NCI-H1105 (cell line): Measurements from ENCODE around the gene PAQR8.
A peak's percentile ranks its signal among the peaks of the same experiment; 100 is the strongest.

Source experiments
- DNase-seq: peaks from one replicate; lab custom pipeline; 2025; lab: John Stamatoyannopoulos, UW

The PAQR8 gene

GRCh38 chr6:52361945-52362442 is at the start of gene PAQR8:
Gene PAQR8 (plus strand): TSS chr6:52362151. CDS start chr6:52403214, 41,063 bp downstream.
- DNase-seq, result peak; percentile 63

GRCh38 chr6:52312461-52312860 is 49.5 kb upstream of the PAQR8 start:
- DNase-seq, result no peak

GRCh38 chr6:52314752-52315151 is 47.2 kb upstream of the PAQR8 start:
- DNase-seq, result no peak

GRCh38 chr6:52317211-52317610 is 44.7 kb upstream of the PAQR8 start:
- no peak for DNase-seq

- no peak for DNase-seq
Measured at GRCh38 chr6:52317841-52318581, 43.9 kb upstream of the PAQR8 start.

GRCh38 chr6:52324189-52324588 is 37.8 kb upstream of the PAQR8 start:
- DNase-seq, result no peak

- DNase-seq, result no peak
Measured at GRCh38 chr6:52325695-52326471, 36.1 kb upstream of the PAQR8 start.

GRCh38 chr6:52326540-52327364 is 35.2 kb upstream of the PAQR8 start:
- no peak for DNase-seq

- no peak for DNase-seq
Measured at GRCh38 chr6:52328303-52328662, 33.7 kb upstream of the PAQR8 start.

GRCh38 chr6:52328729-52329128 is 33.2 kb upstream of the PAQR8 start:
- DNase-seq, result peak; percentile 49

GRCh38 chr6:52330470-52330869 is 31.5 kb upstream of the PAQR8 start:
- no peak for DNase-seq

- DNase-seq, result no peak
Measured at GRCh38 chr6:52331793-52332457, 30.0 kb upstream of the PAQR8 start.

- no peak for DNase-seq
Measured at GRCh38 chr6:52333840-52334200, 28.1 kb upstream of the PAQR8 start.

- no peak for DNase-seq
Measured at GRCh38 chr6:52335576-52335975, 26.4 kb upstream of the PAQR8 start.

- DNase-seq, result no peak
Measured at GRCh38 chr6:52336919-52337561, 24.9 kb upstream of the PAQR8 start.

- DNase-seq, result no peak
Measured at GRCh38 chr6:52337633-52338290, 24.2 kb upstream of the PAQR8 start.

- DNase-seq, result no peak
Measured at GRCh38 chr6:52340603-52340880, 21.4 kb upstream of the PAQR8 start.

GRCh38 chr6:52341561-52342260 is 20.2 kb upstream of the PAQR8 start:
- no peak for DNase-seq

GRCh38 chr6:52345311-52345710 is 16.6 kb upstream of the PAQR8 start:
- DNase-seq, result no peak

- DNase-seq, result no peak
Measured at GRCh38 chr6:52346503-52346902, 15.4 kb upstream of the PAQR8 start.

GRCh38 chr6:52347818-52348217 is 14.1 kb upstream of the PAQR8 start:
- DNase-seq, result no peak
